ENCODE measurements around the gene ABCC1.

DNA sequence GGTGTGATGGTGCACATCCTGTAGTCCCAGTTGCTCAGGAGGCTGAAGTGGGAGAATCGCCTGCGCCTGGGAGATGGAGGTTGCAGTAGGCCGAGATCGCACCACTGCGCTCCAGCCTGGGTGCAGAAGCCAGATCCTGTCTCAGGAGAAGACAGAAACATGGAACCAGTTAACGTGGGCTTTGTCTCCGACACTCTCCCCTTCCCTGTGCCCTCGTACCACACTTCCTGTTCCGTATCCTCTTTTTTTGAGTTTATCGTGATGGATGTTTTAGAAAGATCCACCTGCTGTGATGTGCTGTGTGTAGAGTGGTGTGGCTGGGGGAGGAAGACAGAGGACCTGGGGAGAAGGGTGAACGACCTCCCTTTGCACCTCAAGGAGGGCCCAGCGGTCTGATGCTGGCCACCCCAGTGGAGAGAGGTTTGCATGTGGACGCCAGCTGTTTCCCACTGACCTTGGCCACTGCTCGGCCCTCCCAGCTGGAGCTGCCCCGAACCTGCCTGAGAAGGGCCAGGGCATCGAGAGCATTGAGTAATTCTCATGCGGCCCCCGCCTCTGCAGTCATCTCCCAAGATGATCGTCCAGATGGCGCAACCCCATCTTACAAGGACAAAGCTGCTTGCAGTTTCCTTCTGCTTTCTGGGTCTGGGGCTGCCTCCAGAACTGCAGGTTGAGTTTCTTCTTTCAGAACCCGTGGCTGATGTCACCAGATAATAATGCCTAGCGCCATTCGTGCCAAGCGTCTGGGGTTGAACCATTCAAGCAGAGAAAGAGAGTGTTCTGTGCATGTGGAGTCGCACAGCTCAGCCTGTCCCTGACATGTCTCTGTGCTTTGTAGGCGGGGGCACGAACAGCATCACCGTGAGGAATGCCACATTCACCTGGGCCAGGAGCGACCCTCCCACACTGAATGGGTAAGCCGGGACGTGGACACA lies 126.3 kb downstream of the ABCC1 start:
- TF ChIP-seq, protein P1, sequence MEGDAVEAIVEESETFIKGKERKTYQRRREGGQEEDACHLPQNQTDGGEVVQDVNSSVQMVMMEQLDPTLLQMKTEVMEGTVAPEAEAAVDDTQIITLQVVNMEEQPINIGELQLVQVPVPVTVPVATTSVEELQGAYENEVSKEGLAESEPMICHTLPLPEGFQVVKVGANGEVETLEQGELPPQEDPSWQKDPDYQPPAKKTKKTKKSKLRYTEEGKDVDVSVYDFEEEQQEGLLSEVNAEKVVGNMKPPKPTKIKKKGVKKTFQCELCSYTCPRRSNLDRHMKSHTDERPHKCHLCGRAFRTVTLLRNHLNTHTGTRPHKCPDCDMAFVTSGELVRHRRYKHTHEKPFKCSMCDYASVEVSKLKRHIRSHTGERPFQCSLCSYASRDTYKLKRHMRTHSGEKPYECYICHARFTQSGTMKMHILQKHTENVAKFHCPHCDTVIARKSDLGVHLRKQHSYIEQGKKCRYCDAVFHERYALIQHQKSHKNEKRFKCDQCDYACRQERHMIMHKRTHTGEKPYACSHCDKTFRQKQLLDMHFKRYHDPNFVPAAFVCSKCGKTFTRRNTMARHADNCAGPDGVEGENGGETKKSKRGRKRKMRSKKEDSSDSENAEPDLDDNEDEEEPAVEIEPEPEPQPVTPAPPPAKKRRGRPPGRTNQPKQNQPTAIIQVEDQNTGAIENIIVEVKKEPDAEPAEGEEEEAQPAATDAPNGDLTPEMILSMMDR (conservative IDR thresholded peaks at IDR 0.05; ENCODE audit: low read length), result no peak
- no peak for TF ChIP-seq EZH2phosphoT487 (IDR thresholded peaks at IDR 0.05; ENCODE audit: borderline replicate concordance)

Measured in Loucy (cell line).